ENCODE measurements around the gene PERCC1.

The PERCC1 gene

DNA sequence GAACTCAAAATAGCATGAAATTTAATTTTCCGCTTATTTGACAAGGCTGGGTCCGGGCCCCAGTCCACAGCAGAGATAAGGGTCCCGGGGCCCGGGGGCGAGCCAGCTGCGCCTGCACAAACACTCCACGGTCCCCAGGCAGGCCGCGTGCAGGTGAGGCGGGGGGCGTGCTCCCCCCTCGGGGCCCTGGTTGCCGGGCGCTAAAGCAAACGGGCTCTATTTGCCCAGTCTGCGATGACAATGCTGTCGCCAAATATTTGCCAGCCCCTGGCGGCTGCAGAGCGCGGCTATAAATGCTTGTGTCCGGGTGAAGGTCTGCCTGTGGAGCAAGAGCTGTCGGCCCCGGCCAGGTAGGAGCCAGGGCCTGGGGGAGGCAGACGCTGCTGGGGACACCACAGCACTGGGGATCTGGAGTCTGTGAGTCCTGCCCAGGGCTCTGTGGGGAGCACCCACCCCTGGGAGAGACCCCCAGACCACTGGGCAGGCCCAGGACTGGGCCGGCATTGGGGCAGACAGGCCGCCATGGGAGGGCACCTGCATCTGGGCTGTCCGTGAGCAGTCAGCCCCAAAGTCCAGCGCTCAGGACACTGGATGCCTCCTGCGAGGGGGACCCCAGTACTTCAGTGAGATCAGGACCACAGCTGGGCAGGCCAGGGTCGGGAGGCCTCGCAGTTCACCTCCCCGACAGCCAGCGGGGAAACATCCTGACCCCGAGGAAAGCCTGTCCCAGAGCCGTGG, at the start of gene PERCC1:
Gene PERCC1 (plus strand): TSS at position 320 of the 738 bp plus-strand sequence. CDS start 1,516 bp downstream, outside the sequence.
- in situ Hi-C loops (cut with MboI; ENCODE audit: low pct_unique_long_range_greater_than_20kb, low sequenced_read_pairs): no loop called here
- no peak for DNase-seq

DNA sequence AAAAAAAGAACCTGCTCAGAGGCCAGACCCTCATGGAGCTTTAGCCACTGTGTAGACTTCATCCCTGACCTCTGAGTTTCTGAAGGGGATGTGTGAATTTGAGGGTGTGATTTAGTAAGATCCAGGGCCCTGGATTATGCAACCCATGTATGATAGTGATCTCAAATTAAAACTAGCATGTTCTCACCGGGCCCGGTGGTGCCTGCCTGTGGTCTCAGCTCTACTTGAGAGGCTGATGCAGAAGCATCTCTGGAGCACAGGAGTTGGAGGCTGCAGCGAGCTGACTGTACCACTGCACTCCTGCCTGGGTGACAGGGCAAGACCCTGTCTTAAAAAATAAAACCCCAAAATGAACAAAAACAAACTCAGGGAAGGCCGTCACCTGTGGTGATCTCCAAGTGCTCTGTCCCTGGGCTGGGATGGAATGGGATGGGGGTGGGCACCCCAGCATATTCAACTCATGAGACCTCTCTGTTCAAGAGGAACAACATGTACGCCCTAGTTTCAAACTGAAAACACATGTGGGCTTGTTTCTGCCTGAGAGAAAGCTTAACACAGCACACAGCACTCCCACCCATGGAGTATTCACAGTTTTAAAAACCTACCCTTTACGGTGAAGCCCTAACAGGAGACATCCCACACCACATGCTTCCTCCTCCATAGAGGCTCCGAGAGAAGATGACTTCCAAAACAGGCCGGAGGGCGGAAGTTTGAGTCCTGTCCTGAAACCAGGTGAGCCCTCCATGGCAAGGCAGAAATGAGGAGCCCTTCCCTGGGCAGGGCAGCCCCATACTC, 49.1 kb upstream of the PERCC1 start:
- in situ Hi-C loops (cut with MboI; ENCODE audit: low pct_unique_long_range_greater_than_20kb, low sequenced_read_pairs): no loop called here
- DNase-seq: no peak

DNA sequence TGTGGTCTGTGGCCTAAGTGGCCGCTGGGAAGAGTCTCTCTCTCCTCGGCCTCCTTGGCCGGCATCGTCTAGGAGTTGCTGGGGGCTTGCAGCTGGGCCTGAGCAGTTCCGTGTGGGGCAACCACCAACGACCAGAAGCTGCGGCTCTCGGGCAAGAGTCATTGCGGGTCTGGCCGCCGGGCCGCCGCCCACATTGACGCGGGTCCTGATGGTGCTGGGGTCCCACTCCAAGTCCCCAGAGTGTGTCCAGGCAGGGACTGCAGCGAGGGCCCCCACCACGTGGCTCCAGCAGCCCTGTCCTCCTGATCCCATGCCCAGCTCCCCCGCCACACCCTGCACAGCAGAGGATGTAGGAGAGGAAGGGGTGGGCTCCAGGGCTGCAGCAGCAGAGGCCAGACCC, 47.3 kb upstream of the PERCC1 start:
- no peak for DNase-seq
- in situ Hi-C loops (cut with MboI; ENCODE audit: low pct_unique_long_range_greater_than_20kb, low sequenced_read_pairs): no loop called here

DNA sequence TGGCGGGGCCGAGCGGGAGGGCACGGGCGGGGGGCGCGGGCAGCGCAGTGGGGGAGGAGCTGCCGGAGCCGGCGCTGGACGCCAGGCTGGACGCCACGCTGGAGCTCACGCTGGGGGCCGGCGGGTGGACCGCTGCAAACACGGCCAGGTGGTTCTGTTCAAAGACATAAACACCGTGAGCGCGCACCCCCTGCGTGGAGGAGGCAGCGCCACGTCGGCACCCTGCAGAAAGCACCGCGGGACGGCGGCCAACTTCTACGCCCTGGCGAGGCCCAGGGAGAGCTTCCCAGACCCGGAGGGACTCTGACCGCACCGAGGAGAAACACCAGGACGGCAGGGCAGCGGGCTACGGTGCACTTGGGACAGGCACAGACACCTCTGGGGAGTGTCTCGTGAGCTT, 45.6 kb upstream of the PERCC1 start:
- DNase-seq: no peak
- in situ Hi-C loops (cut with MboI; ENCODE audit: low pct_unique_long_range_greater_than_20kb, low sequenced_read_pairs): no loop called here

DNA sequence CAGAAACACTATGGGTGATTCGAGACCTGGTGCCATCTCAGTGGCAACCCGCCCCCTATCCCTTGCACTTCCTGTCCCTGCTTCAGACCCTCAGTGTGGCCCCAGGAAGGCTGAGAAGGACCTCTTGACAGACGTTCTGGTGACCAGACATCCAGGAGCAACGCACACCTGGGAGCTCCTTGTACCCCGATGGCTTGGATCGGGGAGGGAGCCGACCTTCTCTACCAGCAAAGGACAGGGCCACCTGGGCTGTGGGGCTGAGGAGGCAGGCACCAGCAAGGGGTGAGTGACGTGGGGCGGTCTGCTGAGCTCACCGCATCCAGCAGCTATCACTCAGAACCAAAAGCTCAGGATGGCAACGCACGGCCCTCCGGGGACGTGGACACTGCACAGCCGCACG, 43.5 kb upstream of the PERCC1 start:
- in situ Hi-C loops (cut with MboI; ENCODE audit: low pct_unique_long_range_greater_than_20kb, low sequenced_read_pairs): no loop called here
- no peak for DNase-seq

DNA sequence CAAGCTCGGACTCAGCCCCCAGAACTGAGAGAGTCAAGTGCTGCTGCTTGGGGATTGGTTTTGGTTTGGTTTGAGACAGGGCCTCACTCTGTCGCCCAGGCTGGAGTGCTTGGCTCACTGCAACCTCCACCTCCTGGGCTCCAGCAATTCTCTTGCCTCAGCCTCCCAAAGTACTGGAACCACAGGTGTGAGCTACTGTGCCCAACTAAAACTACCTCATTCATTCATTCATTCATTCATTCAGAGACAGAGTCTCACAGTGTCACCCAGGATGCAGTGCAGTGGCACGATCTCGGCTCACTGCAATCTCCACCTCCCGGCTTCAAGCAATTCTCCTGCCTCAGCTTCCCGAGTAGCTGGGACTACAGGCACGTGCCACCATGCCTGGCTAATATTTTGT, 41.1 kb upstream of the PERCC1 start:
- DNase-seq: no peak
- in situ Hi-C loops (cut with MboI; ENCODE audit: low pct_unique_long_range_greater_than_20kb, low sequenced_read_pairs): no loop called here

DNA sequence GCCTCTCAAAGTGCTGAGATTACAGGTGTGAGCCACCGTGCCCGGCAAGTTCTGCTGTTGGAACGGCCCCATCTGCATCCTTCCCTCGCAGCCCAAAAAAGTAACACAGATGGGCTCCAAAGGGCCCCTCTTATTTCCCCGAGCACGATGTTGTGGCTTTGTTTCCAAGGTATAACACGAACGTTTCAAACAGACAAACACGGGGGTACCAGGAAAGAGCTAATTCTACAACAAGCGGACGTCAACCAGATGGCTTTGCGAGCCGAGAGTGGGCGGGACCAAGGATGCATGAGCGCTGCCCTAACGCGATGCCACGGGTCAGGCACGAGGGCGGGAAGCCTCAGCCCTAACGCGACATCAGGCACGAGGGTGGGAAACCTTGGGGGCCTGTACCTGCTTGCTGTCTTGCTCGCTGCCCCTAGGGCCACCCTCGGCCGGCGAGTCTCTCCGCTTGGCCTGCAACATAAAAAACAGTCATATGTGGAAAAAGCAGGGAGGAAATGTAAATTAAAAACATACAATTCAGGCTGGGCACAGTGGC, 40.6 kb upstream of the PERCC1 start:
- in situ Hi-C loops (cut with MboI; ENCODE audit: low pct_unique_long_range_greater_than_20kb, low sequenced_read_pairs): no loop called here
- DNase-seq: no peak

DNA sequence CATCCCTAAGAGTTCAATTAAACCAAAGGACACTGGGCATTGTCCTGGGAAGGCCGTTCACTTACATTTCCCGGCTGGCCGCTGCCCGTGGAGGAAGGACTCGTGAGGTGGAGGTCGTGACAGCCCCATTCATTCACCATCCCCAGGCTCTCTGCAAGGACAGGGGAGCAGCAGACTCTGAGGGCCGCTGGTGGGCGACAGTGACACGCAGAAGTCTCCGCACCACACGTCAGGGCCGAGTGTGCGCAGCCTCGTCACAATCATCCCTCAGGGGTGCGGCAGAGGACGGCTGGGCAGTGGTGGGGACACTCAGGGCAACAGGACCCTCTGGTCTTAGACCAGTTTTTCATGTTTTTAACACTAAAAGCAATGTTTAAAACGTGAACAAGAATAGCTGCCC, 38.1 kb upstream of the PERCC1 start:
- DNase-seq: no peak
- in situ Hi-C loops (cut with MboI; ENCODE audit: low pct_unique_long_range_greater_than_20kb, low sequenced_read_pairs): no loop called here

DNA sequence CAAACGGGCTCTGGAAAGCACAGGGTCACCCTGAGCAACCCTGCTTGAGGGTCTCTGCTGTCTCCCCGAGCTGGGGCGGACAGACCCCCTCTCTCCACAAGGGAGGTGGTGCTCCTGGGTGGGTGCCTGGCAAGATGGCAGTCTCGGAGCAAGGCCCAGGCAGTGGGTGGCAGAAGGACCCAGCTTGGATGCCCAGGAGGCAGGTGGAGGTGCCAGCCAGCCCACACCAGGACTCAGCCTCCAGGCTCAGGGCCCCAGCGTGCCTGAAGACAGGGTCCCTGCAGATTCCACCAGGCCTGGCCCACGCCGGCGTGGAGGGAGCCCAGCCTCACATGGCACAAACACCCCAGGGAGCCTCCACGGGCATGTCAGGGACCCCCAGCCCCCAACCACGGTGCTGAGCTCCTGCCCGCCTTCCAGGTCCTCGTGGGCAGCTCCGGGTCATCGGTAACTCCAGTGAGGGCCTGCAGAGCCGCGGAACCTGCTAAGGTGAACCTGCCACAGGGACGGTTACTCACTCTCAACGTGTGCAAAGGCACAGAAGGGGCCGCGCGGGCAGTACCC, 37.2 kb upstream of the PERCC1 start:
- DNase-seq: no peak
- in situ Hi-C loops (cut with MboI; ENCODE audit: low pct_unique_long_range_greater_than_20kb, low sequenced_read_pairs): no loop called here

DNA sequence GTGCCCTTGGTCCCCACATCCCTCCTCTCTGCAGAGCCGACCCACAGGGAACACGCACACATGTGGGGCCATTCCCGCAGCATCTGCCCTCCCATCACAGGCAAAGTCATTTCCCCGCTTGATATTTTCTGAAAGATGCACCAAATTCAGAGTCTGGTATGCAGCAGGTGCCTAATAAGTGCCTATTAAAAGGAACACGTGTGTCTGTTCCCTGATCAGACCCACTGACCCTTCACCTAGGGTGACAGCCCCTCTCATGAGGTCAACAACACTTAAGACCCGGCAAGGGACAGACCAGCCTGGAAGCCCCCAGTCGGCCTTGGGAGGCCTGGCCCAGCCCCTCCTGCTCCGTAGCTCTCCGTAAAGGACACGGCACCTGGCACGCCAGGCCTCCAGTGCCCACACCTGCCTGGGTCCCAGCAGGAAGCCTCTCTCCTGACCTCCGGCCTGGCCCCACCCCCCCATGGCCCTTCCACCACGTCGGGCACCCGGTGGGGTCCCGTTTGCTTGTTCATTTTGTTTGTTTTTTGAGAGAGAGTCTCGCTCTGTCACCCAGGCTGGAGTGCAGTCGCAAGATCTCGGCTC, 36.4 kb upstream of the PERCC1 start:
- in situ Hi-C loops (cut with MboI; ENCODE audit: low pct_unique_long_range_greater_than_20kb, low sequenced_read_pairs): no loop called here
- DNase-seq: no peak

DNA sequence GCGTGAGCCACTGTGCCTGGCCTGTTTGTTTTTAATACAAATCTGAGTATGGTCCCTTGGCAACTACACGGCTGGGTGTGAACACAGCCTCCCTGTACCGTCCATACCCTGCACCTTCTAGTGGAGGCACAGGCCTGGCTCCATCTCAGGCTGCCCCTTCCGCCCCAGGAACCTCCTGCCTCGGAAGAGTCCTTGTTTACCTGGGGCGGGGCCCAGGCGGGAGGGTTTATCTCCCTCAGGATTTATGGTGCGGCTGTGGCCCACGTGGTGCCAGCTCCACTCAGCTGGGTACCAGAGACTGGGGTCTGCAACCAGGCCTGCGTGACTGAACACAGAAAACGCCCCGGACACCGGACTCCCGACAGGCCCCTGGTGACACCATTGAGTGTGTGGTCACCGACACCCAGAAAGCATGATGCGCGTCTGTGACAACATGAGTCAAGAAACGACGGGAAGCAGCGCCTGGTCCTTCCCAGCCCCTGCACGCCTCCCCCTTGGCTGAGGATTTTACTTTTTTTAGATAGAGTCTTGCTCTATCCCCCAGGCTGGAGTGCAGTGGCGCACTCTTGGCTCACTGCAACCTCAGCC, 35.3 kb upstream of the PERCC1 start:
- in situ Hi-C loops (cut with MboI; ENCODE audit: low pct_unique_long_range_greater_than_20kb, low sequenced_read_pairs): no loop called here
- no peak for DNase-seq

DNA sequence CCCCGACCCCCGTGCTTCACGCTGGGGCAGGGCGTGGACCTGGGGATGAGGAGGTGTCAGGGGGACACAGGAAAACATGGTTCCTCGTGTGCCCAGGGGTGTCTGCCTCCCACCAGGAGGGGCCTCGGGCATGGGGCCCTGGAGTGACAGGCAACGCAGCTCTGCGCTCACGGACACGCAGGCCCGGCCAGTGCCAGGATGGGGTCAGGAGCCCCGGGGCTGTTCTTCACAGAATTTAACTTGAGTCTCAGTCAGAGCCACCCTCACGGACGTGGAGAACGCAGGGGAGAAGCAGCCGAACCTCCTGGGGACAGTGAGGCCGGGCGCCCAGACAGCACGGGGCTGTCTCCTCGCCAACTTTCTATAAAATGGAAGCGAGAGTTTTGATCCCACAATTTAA, 33.1 kb upstream of the PERCC1 start:
- in situ Hi-C loops (cut with MboI; ENCODE audit: low pct_unique_long_range_greater_than_20kb, low sequenced_read_pairs): no loop called here
- DNase-seq: no peak

DNA sequence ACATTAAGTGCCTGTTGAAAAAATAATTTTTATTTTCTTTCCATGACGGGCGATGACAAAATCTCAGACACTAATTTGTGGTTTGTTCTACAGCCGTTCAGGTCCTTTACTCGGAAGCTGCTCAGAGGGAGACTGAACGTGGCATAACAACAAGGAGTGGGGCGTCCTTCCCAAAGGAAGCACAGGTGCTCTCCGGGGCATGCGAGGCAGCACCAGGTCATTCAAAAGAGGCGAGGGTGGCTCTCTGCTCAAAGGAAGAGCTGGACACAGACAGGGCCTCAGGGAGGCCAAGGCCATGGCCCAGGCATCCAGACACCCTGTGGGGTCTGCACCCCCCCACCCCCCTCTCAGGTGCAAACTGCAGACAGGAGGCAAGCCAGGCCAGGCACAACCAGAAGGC, 32.5 kb upstream of the PERCC1 start:
- no peak for DNase-seq
- in situ Hi-C loops (cut with MboI; ENCODE audit: low pct_unique_long_range_greater_than_20kb, low sequenced_read_pairs): no loop called here

DNA sequence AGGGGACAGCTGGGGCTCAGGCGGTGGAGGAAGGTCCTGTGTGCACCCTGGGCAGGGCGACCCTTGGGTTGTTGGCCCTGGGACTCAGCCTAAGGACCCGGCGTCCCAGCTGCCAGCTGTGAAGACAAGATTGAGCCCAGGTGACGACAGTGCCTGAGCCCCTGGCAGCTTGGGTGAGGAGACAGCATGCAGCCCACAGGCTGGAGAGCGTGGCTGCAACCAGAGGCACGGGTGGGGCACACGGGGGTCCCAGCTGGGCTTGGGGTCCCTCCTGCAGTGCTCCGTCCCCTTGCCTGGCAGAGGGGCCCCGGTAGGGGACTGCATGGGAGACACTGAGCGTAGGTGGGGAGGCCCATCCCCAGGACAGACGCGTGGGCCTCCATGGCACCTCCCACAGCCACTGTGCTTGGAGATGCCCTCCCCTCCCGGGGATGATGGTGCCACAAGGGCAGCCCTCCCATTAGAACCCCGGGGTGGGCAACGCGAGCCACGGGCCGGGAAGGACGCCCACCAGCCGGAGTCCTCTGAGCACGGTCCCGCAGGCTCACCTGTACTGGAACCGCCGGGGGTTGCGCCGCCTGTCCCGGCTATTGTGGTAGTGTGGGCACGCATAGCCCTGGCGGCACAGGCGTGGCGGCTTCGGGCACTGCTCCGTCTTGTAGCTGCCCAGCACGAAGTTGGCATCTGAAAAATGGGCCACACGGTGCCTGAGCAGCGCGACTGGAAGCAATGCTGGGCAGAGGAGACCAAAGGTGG, 31.9 kb upstream of the PERCC1 start:
- in situ Hi-C loops (cut with MboI; ENCODE audit: low pct_unique_long_range_greater_than_20kb, low sequenced_read_pairs): no loop called here
- no peak for DNase-seq

DNA sequence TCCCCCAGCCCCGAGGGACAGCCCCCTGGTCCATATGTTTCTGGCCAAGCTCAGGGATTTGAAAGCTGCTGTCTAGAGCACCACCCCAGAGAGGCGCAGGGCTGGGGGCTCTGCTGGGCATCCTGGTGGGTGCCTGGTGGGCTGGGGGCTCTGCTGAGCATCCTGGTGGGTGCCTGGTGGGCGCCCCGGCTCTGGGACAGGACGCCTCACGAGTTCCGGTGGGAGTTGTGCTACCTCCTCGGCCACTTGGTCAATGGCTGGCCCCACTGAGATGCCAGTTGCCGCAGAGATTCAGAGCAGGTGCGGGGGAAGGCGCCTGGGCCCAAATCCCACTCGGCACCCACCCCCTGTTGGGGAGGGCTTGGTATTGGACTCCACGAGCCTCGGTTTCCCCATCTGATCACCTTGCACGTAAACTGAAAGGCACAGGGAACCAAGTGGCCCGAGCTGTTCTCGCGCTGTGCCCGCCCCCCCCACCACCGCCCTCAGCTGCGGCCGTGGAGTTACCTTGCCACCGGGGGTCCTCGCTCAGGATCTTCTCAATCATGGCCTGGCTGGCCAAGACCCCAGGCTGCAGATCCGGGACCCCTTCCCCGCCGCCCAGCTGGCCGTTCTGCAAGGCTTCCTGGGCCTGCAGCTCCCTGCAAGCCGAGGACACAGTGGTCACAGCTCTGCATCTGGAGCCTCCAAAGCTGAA, 29.7 kb upstream of the PERCC1 start:
- no peak for DNase-seq
- in situ Hi-C loops (cut with MboI; ENCODE audit: low pct_unique_long_range_greater_than_20kb, low sequenced_read_pairs): no loop called here

DNA sequence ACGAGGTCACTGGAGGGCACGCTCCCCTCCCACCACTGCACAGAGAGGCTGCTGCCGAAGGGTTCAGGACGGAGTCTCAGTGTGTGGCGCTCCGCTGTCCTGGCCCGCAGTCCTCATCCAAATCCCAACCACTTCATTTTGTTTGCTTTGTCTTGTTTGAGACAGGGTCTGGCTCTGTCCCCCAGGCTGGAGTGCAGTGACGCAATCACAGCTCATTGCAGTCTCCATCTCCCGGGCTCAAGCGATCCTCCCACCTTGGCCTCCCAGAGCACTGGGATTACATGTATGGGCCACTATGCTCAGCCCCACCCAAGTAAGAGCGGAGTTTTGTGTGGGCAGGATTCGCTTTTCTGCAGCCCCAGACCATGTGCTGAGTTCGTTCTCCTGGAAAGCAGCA, 29.1 kb upstream of the PERCC1 start:
- in situ Hi-C loops (cut with MboI; ENCODE audit: low pct_unique_long_range_greater_than_20kb, low sequenced_read_pairs): no loop called here
- no peak for DNase-seq

DNA sequence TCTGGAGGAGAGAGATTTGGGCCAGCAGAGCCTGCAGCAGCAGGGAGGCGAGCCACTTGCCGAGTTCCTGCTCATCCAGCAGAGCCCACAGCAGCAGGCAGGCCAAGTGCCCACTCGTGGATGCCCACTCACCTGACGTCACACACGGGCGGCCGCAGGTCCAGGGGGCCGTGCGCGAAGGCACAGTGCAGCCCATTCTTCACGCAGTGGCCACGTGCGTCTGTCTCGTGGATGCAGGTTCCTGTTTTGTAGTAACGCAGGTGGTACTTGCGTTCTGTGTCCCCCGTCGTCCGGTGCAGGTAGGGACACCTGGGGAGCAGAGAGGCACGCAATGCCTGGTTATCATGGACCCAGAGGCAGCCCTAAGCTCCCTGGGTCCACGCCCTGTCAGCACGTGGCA, 27.8 kb upstream of the PERCC1 start:
- DNase-seq: no peak
- in situ Hi-C loops (cut with MboI; ENCODE audit: low pct_unique_long_range_greater_than_20kb, low sequenced_read_pairs): no loop called here

DNA sequence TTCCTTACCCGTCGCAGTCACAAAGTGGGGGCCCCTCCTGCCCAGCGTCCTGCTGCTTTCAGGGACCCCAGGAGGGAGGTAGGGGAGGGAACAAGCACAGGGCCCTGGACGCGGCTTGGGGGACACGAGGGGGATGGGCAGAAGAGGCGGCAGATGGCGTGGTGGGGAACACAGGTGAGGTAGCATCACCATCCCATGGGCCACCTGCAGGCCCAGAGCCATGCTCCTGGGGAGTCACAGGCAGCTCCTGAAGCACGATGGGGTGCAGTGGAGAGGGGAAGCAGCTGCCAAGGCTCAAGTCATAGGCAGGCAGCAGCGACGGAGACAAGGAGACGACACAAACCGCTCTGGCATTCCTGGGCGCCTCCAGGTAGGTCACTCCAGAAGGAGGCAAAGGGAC, 27.1 kb upstream of the PERCC1 start:
- in situ Hi-C loops (cut with MboI; ENCODE audit: low pct_unique_long_range_greater_than_20kb, low sequenced_read_pairs): no loop called here

More for the DNA sequence above, 27.1 kb upstream of the PERCC1 start:
- no peak for DNase-seq
